Ishikawa (cell line): ENCODE results near the gene CD164L2.
A peak's percentile ranks its signal among the peaks of the same experiment; 100 is the strongest.

Experiments used
- CEBPB ChIP-seq: IDR thresholded peaks from 2 replicates; pipeline ENCODE4 v1.6.1; 2012
- CREB1 ChIP-seq: IDR thresholded peaks from 2 replicates; pipeline ENCODE4 v1.6.1; 2012; ENCODE audit warnings: low read depth
- EGR1 ChIP-seq: IDR thresholded peaks from 2 replicates; pipeline ENCODE4 v1.6.1; 2012
- EP300 ChIP-seq: IDR thresholded peaks from 2 replicates; pipeline ENCODE4 v1.6.1; 2012; ENCODE audit warnings: borderline replicate concordance
- FOXM1 ChIP-seq: IDR thresholded peaks from 2 replicates; pipeline ENCODE4 v1.6.1; 2012; ENCODE audit warnings: low read depth, borderline replicate concordance
- NFIC ChIP-seq: IDR thresholded peaks from 2 replicates; pipeline ENCODE4 v1.6.1; 2012
- RAD21 ChIP-seq: IDR thresholded peaks from 2 replicates; pipeline ENCODE4 v1.6.1; 2012; ENCODE audit warnings: low read depth
- TAF1 ChIP-seq: IDR thresholded peaks from 2 replicates; pipeline ENCODE4 v1.6.1; 2012; ENCODE audit warnings: low read depth, mild to moderate bottlenecking
- TCF12 ChIP-seq: IDR thresholded peaks from 2 replicates; pipeline ENCODE4 v1.6.1; 2012; ENCODE audit warnings: low read depth
- TEAD4 ChIP-seq: IDR thresholded peaks from 2 replicates; pipeline ENCODE4 v1.6.1; 2012
- YY1 ChIP-seq: IDR thresholded peaks from 2 replicates; pipeline ENCODE4 v1.6.1; 2012; ENCODE audit warnings: low read depth
- ZBTB7A ChIP-seq: IDR thresholded peaks from 2 replicates; pipeline ENCODE4 v1.6.1; 2012; ENCODE audit warnings: low read depth
- TF ChIP-seq, protein P1 (sequence below): IDR thresholded peaks from 2 replicates; pipeline ENCODE4 v1.6.1; 2012; ENCODE audit warnings: low read depth, mild to moderate bottlenecking
- TF ChIP-seq, protein P2 (sequence below): IDR thresholded peaks from 2 replicates; pipeline ENCODE4 v1.6.1; 2012
- TF ChIP-seq, protein P3 (sequence below): IDR thresholded peaks from 2 replicates; pipeline ENCODE4 v1.6.1; 2012

CD164L2 gene

DNA sequence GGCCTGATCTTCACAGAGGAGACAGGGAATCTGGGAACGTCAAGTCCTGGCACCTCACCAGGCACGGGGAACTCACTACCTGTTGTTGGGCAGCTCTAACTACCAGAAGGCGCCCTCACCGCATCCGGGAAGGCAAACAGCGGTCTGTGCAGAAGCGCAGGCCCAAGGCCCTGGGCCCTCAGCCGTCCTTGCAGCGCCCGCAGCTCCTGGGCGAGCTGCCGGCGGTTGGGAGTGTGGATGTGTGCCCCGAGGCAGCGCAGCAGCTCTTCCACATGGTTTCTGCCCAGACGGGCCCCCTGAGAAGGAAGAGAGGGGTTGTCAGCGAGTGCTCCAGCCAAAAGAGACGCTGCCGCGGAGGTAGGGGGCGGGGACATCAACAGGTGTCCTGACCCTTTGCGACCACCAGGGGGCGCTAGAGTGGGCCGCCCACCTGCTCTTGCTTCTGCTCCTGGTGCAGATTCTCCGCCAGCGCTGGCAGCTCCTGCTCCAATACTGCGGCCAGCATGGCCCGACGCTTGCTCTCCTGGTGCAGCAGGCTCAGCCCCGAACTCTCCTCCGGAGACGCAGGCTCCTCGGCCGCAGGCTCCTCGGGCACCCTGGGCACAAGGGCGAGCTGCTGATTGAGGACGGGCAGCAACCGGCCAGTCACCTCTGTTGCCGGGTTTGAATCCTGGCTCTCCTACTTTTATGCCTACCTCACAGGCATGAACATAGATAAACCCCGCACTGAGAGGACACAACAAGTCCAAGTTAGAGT is 25.7 kb downstream of the CD164L2 start:
- TF ChIP-seq TEAD4 = no peak
- peak; percentile 57 for TF ChIP-seq RAD21

DNA sequence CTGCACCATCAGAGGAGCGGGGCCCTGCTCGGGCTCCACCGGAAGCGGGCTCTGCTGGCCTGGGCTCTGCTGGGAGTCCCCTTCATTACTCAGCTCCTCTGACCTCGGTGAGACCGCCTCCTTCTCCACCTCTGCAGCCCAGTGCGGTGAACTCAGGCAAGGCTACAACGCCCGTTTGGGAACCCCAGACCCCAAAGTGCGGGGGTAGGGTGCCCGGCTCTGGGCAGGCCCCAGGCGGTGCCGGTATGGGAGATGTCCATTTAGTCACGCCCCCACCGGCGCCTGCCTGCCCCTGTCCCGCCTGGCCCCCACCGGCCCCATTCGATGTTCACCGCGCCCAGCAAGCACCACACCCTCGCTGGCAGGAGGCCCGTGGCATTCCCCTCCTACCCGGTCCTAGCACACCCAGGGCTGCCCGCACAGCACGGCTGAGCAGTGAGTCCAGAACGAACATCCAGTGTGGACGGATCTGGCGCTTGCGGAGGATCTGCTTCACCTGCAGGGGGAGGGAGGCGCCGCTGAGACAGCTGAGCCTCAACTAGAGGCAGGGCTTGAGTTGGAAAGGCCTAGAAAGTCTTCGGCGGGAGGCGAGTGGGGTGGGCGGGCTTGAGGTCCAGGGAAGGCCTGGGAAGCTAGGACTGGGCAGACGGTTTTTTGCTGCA is 26.4 kb downstream of the CD164L2 start:
- TF ChIP-seq TAF1 (no peak), CEBPB (no peak), TEAD4 (no peak), EP300 (no peak), CREB1 (no peak), TCF12 (no peak), ZBTB7A (no peak), EGR1 (no peak), FOXM1 (no peak), NFIC (no peak; the same call in 1 of the 2 replicates), YY1 (no peak), RAD21 (no peak)
- TF ChIP-seq, protein P1, sequence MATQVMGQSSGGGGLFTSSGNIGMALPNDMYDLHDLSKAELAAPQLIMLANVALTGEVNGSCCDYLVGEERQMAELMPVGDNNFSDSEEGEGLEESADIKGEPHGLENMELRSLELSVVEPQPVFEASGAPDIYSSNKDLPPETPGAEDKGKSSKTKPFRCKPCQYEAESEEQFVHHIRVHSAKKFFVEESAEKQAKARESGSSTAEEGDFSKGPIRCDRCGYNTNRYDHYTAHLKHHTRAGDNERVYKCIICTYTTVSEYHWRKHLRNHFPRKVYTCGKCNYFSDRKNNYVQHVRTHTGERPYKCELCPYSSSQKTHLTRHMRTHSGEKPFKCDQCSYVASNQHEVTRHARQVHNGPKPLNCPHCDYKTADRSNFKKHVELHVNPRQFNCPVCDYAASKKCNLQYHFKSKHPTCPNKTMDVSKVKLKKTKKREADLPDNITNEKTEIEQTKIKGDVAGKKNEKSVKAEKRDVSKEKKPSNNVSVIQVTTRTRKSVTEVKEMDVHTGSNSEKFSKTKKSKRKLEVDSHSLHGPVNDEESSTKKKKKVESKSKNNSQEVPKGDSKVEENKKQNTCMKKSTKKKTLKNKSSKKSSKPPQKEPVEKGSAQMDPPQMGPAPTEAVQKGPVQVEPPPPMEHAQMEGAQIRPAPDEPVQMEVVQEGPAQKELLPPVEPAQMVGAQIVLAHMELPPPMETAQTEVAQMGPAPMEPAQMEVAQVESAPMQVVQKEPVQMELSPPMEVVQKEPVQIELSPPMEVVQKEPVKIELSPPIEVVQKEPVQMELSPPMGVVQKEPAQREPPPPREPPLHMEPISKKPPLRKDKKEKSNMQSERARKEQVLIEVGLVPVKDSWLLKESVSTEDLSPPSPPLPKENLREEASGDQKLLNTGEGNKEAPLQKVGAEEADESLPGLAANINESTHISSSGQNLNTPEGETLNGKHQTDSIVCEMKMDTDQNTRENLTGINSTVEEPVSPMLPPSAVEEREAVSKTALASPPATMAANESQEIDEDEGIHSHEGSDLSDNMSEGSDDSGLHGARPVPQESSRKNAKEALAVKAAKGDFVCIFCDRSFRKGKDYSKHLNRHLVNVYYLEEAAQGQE = no peak
- TF ChIP-seq, protein P2, sequence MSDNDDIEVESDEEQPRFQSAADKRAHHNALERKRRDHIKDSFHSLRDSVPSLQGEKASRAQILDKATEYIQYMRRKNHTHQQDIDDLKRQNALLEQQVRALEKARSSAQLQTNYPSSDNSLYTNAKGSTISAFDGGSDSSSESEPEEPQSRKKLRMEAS = no peak
- TF ChIP-seq, protein P3, sequence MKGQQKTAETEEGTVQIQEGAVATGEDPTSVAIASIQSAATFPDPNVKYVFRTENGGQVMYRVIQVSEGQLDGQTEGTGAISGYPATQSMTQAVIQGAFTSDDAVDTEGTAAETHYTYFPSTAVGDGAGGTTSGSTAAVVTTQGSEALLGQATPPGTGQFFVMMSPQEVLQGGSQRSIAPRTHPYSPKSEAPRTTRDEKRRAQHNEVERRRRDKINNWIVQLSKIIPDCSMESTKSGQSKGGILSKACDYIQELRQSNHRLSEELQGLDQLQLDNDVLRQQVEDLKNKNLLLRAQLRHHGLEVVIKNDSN = no peak

DNA sequence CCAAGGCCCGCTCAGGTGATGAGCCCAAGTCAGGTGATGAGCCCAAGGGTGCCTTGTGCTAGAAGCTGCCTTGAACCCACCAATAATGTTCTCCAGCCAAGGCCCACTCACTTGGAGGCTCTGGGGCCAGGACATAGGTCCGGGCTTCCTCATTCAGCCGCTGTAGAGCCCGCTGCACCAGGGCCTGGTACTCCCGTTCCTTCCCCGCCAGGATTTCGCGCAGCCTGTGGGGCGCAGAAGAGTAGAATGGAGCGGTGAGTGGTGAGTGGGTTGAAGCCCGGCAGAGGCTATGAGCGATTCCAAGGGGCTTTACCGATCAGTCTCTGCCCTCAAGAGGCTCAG is 26.9 kb downstream of the CD164L2 start:
- TF ChIP-seq TAF1 (no peak), TEAD4 (no peak), FOXM1 (no peak), CREB1 (no peak), EP300 (no peak), ZBTB7A (no peak), NFIC (no peak), EGR1 (no peak), RAD21 (no peak), TCF12 (no peak)
- TF ChIP-seq, protein P3 = no peak
- TF ChIP-seq, protein P2 = no peak
- TF ChIP-seq, protein P1 = no peak

DNA sequence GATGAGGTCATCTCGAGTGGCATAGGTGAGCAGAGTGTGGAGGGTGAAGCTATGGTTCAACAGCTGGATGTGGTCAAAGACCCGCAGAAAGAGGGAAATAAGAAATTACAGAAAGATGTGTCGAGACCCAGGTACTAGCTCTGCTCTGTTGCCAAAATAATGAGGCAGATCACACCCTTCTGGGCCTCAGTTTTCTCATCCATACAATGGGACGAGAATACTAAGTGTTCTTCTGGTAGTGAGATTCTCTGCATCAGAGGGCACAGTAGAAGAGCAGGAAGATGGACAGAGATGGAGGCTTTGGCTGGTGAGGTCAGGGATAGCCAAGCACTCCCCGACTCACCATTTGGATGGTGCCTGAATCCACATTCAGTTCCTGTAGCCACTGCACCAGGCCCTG is 27.4 kb downstream of the CD164L2 start:
- TF ChIP-seq YY1 = no peak
- TF ChIP-seq, protein P1 = no peak
- TF ChIP-seq RAD21 = no peak
- no peak for TF ChIP-seq TEAD4
- no peak for TF ChIP-seq FOXM1
- TF ChIP-seq ZBTB7A = no peak
- no peak for TF ChIP-seq TCF12
- no peak for TF ChIP-seq EP300
- TF ChIP-seq NFIC = no peak
- TF ChIP-seq CREB1 = no peak
- TF ChIP-seq, protein P3 = no peak
- no peak for TF ChIP-seq CEBPB
- no peak for TF ChIP-seq TAF1
